HCT116 (cell line): ENCODE results near the gene FAM124B. TPM values are rescaled to one million over a fixed set of nuclear protein-coding genes. Genes with fewer than 3 reads are reported as not detected.

Experiments
- ATAC-seq: fragments of 200-7000 bp; cut with Tn5 transposase; 2 replicates; pipeline ENCODE4 v1.9.1; 2020; ENCODE audit warnings: mild to moderate bottlenecking, moderate library complexity
- BruUV-seq: library from RNA; stranded (reverse); fragments of 400-500 nt; replicated peaks from 2 replicates; lab custom pipeline; 2021; lab: Mats Ljungman, UMichigan
- CTCF ChIA-PET: fragments of 300-600 bp; sonication (Branson Sonifier 250); formaldehyde crosslinking; loops from one replicate; lab custom pipeline; 2021; ENCODE audit warnings: antibody characterized with exemption; lab: Charles Lee
- POLR2A ChIA-PET: fragments of 300-600, 350-600 bp; sonication (Branson Sonifier 250); formaldehyde crosslinking; loops from one replicate; lab custom pipeline; 2021; ENCODE audit warnings: antibody characterized with exemption; lab: Charles Lee
- RAD21 ChIA-PET, 2 experiments: fragments of 300-600 bp; sonication (Branson Sonifier 250); formaldehyde crosslinking; loops; one replicate each; lab custom pipeline; 2023; ENCODE audit warnings: low total read pairs in 2 of 2; ENCODE audit not compliant: uncharacterized antibody in 2 of 2, unreplicated experiment in 2 of 2, low non-redundant PET in 1 of 2; lab: Charles Lee
- DNase-seq: peaks from one replicate; pipeline ENCODE4 v3.0.0-alpha.2; 2010; ENCODE audit warnings: low read depth, low spot score
- H2AFZ ChIP-seq: fragments of 200-600 bp; shearing (Covaris generic), sonication (generic); 2 replicates; pipeline ENCODE4 v1.6.1; 2017; ENCODE audit warnings: low read depth, mixed run types, mixed read lengths, antibody characterized with exemption, low read length; ENCODE audit not compliant: poor library complexity, severe bottlenecking
- H3K27ac ChIP-seq: 2 replicates; pipeline ENCODE4 v1.5.1; 2012; ENCODE audit warnings: low read depth, low read length
- H3K27me3 ChIP-seq: fragments of 200-600 bp; sonication (generic); 2 replicates; pipeline ENCODE4 v1.6.1; 2016; ENCODE audit warnings: mixed run types, low read length, mixed read lengths; ENCODE audit not compliant: insufficient read depth
- H3K36me3 ChIP-seq, 2 experiments: fragments of 200-500 bp in 1 of 2; fragments of 200-600 bp in 1 of 2; sonication (Bioruptor generic) in 1 of 2; sonication (generic) in 1 of 2; 2 replicates each; pipeline versions ENCODE4 v1.5.1 to v1.6.1; 2014 to 2016; ENCODE audit warnings: low read length in 2 of 2, inconsistent platforms in 1 of 2, mixed read lengths in 1 of 2, mixed run types in 1 of 2; ENCODE audit not compliant: insufficient read depth in 2 of 2, control insufficient read depth in 1 of 2
- H3K4me1 ChIP-seq, 2 experiments: fragments of 200-600 bp in 1 of 2; sonication (generic) in 1 of 2; 2 replicates each; pipeline versions ENCODE4 v1.5.1 to v1.6.1; 2012 to 2017; ENCODE audit warnings: low read length in 2 of 2, inconsistent platforms in 1 of 2, mild to moderate bottlenecking in 1 of 2, mixed read lengths in 1 of 2, mixed run types in 1 of 2, moderate library complexity in 1 of 2; ENCODE audit not compliant: insufficient read depth in 2 of 2, control insufficient read depth in 1 of 2
- H3K4me2 ChIP-seq: fragments of 200-600 bp; sonication (generic); 2 replicates; pipeline ENCODE4 v1.6.1; 2017; ENCODE audit warnings: mixed run types, low read length, mixed read lengths
- H3K4me3 ChIP-seq, 2 experiments: fragments of 200-600 bp in 1 of 2; sonication (generic) in 1 of 2; replicated peaks in 1 of 2; 2 replicates each; pipeline ENCODE4 v1.5.1; 2011 to 2016; ENCODE audit warnings: low read length in 2 of 2, control low read depth in 1 of 2, low read depth in 1 of 2, mild to moderate bottlenecking in 1 of 2, mixed read lengths in 1 of 2, mixed run types in 1 of 2
- H3K79me2 ChIP-seq: fragments of 200-600 bp; sonication (generic); 2 replicates; pipeline ENCODE4 v1.6.1; 2017; ENCODE audit warnings: mild to moderate bottlenecking, mixed run types, low read length, moderate library complexity, mixed read lengths; ENCODE audit not compliant: insufficient read depth
- H3K9ac ChIP-seq: fragments of 200-600 bp; sonication (generic); 2 replicates; pipeline ENCODE4 v1.6.1; 2016; ENCODE audit warnings: low read length, mixed read lengths
- H3K9me2 ChIP-seq: fragments of 200-600 bp; sonication (generic), shearing (Covaris generic); 2 replicates; pipeline ENCODE4 v1.6.1; 2017; ENCODE audit warnings: mixed run types, mild to moderate bottlenecking, moderate library complexity; ENCODE audit not compliant: insufficient read depth
- H3K9me3 ChIP-seq, 2 experiments: fragments of 200-500 bp in 1 of 2; fragments of 200-600 bp in 1 of 2; sonication (Bioruptor generic) in 1 of 2; sonication (generic) in 1 of 2; 2 replicates each; pipeline ENCODE4 v1.6.1; 2014 to 2017; ENCODE audit warnings: low read length in 2 of 2, mixed read lengths in 2 of 2, inconsistent platforms in 1 of 2, low read depth in 1 of 2, mild to moderate bottlenecking in 1 of 2, mixed run types in 1 of 2, moderate library complexity in 1 of 2; ENCODE audit not compliant: control insufficient read depth in 1 of 2, insufficient read depth in 1 of 2
- H4K20me1 ChIP-seq: fragments of 200-600 bp; sonication (generic), shearing (Covaris generic); 2 replicates; pipeline ENCODE4 v1.6.1; 2017; ENCODE audit warnings: mixed run types, mild to moderate bottlenecking, moderate library complexity; ENCODE audit not compliant: insufficient read depth
- ATF3 ChIP-seq: IDR thresholded peaks from 2 replicates; pipeline ENCODE4 v1.6.1; 2012
- CBX3 ChIP-seq: IDR thresholded peaks from 2 replicates; pipeline ENCODE4 v1.6.1; 2012; ENCODE audit warnings: low read depth
- CTCF ChIP-seq, 3 experiments: fragments of 200-600 bp in 1 of 3; sonication (generic) in 1 of 3; IDR thresholded peaks in 2 of 3; conservative IDR thresholded peaks in 1 of 3; 2 replicates each; pipeline ENCODE4 v1.5.1; 2012 to 2017; ENCODE audit warnings: low read depth in 2 of 3, low read length in 2 of 3, antibody characterized with exemption in 1 of 3, borderline replicate concordance in 1 of 3, control low read depth in 1 of 3, mild to moderate bottlenecking in 1 of 3, mixed read lengths in 1 of 3, mixed run types in 1 of 3, moderate library complexity in 1 of 3; ENCODE audit not compliant: insufficient read depth in 1 of 3
- EGR1 ChIP-seq: IDR thresholded peaks from 2 replicates; pipeline ENCODE4 v1.6.1; 2012; ENCODE audit warnings: low read depth
- ELF1 ChIP-seq: IDR thresholded peaks from 2 replicates; pipeline ENCODE4 v1.6.1; 2012; ENCODE audit warnings: low read depth, borderline replicate concordance
- EZH2 ChIP-seq: fragments of 200-600 bp; sonication (generic); IDR thresholded peaks from 2 replicates; pipeline ENCODE4 v1.6.1; 2017; ENCODE audit warnings: antibody characterized with exemption, mixed run types
- EZH2phosphoT487 ChIP-seq: fragments of 200-600 bp; IDR thresholded peaks from 2 replicates; pipeline ENCODE4 v1.6.1; 2018; ENCODE audit warnings: antibody characterized with exemption, borderline replicate concordance
- MAX ChIP-seq: IDR thresholded peaks from 2 replicates; pipeline ENCODE4 v1.6.1; 2012
- POLR2A ChIP-seq: IDR thresholded peaks from 2 replicates; pipeline ENCODE4 v1.7.0; 2011; ENCODE audit warnings: borderline replicate concordance; ENCODE audit not compliant: insufficient read depth, insufficient read length; ENCODE audit errors: extremely low read depth
- RAD21 ChIP-seq: IDR thresholded peaks from 2 replicates; pipeline ENCODE4 v1.6.1; 2012; ENCODE audit warnings: low read depth, mild to moderate bottlenecking
- REST ChIP-seq: IDR thresholded peaks from 2 replicates; pipeline ENCODE4 v1.6.1; 2012; ENCODE audit warnings: low read depth
- SP1 ChIP-seq: IDR thresholded peaks from 2 replicates; pipeline ENCODE4 v1.6.1; 2012; ENCODE audit warnings: low read depth
- SRF ChIP-seq: IDR thresholded peaks from 2 replicates; pipeline ENCODE4 v1.6.1; 2012; ENCODE audit warnings: low read depth
- TCF7L2 ChIP-seq: IDR thresholded peaks from 2 replicates; pipeline ENCODE4 v1.7.0; 2011; ENCODE audit warnings: borderline replicate concordance, inconsistent platforms; ENCODE audit not compliant: insufficient read depth, insufficient read length; ENCODE audit errors: extremely low read depth
- YY1 ChIP-seq: IDR thresholded peaks from 2 replicates; pipeline ENCODE4 v1.6.1; 2011; ENCODE audit warnings: low read length, low read depth, moderate library complexity, mild to moderate bottlenecking; ENCODE audit not compliant: insufficient replicate concordance; ENCODE audit errors: extremely low read depth
- ZBTB33 ChIP-seq: IDR thresholded peaks from 2 replicates; pipeline ENCODE4 v1.6.1; 2011; ENCODE audit warnings: mild to moderate bottlenecking, low read length, moderate library complexity; ENCODE audit not compliant: insufficient replicate concordance; ENCODE audit errors: extremely low read depth
- ZFX ChIP-seq: fragments of 450-650 bp; IDR thresholded peaks from 2 replicates; pipeline ENCODE4 v1.6.1; 2017
- ZNF274 ChIP-seq: fragments of 200-500 bp; sonication (Bioruptor generic); IDR thresholded peaks from 2 replicates; pipeline ENCODE4 v1.6.1; 2014; ENCODE audit warnings: mild to moderate bottlenecking, low read depth, low read length, inconsistent platforms
- intact Hi-C: fragments of 100-400 bp; cut with micrococcal nuclease; formaldehyde crosslinking; loops from 2 replicates; pipeline ENCODE4 v1.10.0; 2022
- total RNA-seq: library from RNA; stranded (reverse); gene quantifications from one replicate; pipeline ENCODE4 v1.2.1, GENCODE V29; 2021; ENCODE audit not compliant: unreplicated experiment

Gene FAM124B
- total RNA-seq, 1 experiment from 2014 or later, result not detected

GRCh38 chr2:224417361-224417729 is 15.4 kb upstream of the FAM124B start:
- ChIA-PET CTCF (no interaction called here), POLR2A (no interaction called here), RAD21 (no interaction called here)
- Histone ChIP-seq H3K79me2 (no peaks in the 10 kb centered on the region), H4K20me1 (no peaks in the 10 kb centered on the region), H3K36me3 (no peaks in the 10 kb centered on the region), H3K9ac (no peak overlapping the region), H2AFZ (no peak overlapping the region), H3K9me2 (no peaks in the 10 kb centered on the region), H3K27me3 (no peaks in the 10 kb centered on the region), H3K4me2 (no peak overlapping the region), H3K4me3 (no peak overlapping the region), H3K27ac (no peak overlapping the region), H3K9me3 (no peaks in the 10 kb centered on the region), H3K4me1 (peaks cover 0 to 9% of the 10 kb centered on the region in 2 experiments; a peak in 2 of 4 replicates)
- no TSS peak for BruUV-seq
- no peak for TF ChIP-seq ZFX
- TF ChIP-seq SP1, result no peak
- TF ChIP-seq CBX3, result no peak
- no peak for TF ChIP-seq ATF3
- no peak for TF ChIP-seq TCF7L2
- TF ChIP-seq ZBTB33, result no peak
- TF ChIP-seq POLR2A, result no peak
- no peak for TF ChIP-seq MAX
- no peak for TF ChIP-seq EGR1
- no peak for TF ChIP-seq RAD21
- TF ChIP-seq REST, result no peak
- no peak for TF ChIP-seq ZNF274
- no peak for TF ChIP-seq YY1
- no peak for TF ChIP-seq ELF1
- no peak for TF ChIP-seq CTCF (IDR thresholded peaks at IDR 0.05 in 2 of 3, conservative IDR thresholded peaks at IDR 0.05 in 1 of 3; ENCODE audit: borderline replicate concordance in 1 of 3, insufficient read depth in 1 of 3, low read depth in 2 of 3, low read length in 2 of 3)
- no peak for TF ChIP-seq EZH2
- TF ChIP-seq EZH2phosphoT487, result no peak
- TF ChIP-seq SRF, result no peak
- intact Hi-C loops, result no loop called here
- no peak for DNase-seq
- ATAC-seq, result no peak
